Measurements from ENCODE around the gene AKR1C8.
"Not testable (repeated sequence)": the region's sequence is repeated elsewhere in the genome, so short reads cannot be mapped to it uniquely, and the experiment has no call there.

Gene AKR1C8

GRCh38 chr10:5184987-5185775 lies at the start of gene AKR1C8:
TSS of gene AKR1C8 (minus strand) at chr10:5185150. CDS start at chr10:5185104, 46 bp downstream.
- TF ChIP-seq CTCF (IDR thresholded peaks at IDR 0.05; ENCODE audit: low read depth, low read length, missing control alignments), result no peak
- no peak within 1 kb of the TSS for H3K4me3 ChIP-seq (ENCODE audit: low read depth, low read length)
- no peak for DNase-seq (ENCODE audit: low read depth)

GRCh38 chr10:5234106-5234860 lies 49.3 kb upstream of the AKR1C8 start:
- no peak overlapping the region for H3K4me3 ChIP-seq (ENCODE audit: low read depth, low read length)
- no peak for TF ChIP-seq CTCF (IDR thresholded peaks at IDR 0.05; ENCODE audit: low read depth, low read length, missing control alignments)
- DNase-seq (ENCODE audit: low read depth), result no peak

GRCh38 chr10:5233324-5233723 lies 48.4 kb upstream of the AKR1C8 start:
- DNase-seq (ENCODE audit: low read depth), result no peak
- TF ChIP-seq CTCF (IDR thresholded peaks at IDR 0.05; ENCODE audit: low read depth, low read length, missing control alignments), result no peak
- no peak overlapping the region for H3K4me3 ChIP-seq (ENCODE audit: low read depth, low read length)

- H3K4me3 ChIP-seq (ENCODE audit: low read depth, low read length), result no peak overlapping the region
- no peak for DNase-seq (ENCODE audit: low read depth)
- TF ChIP-seq CTCF (IDR thresholded peaks at IDR 0.05; ENCODE audit: low read depth, low read length, missing control alignments), result no peak
These were observed 44.1 kb upstream of the AKR1C8 start for GRCh38 chr10:5229019-5229418.

GRCh38 chr10:5222942-5223341 lies 38.0 kb upstream of the AKR1C8 start:
- not testable (repeated sequence) for DNase-seq (ENCODE audit: low read depth)

GRCh38 chr10:5219262-5219661 lies 34.3 kb upstream of the AKR1C8 start:
- TF ChIP-seq CTCF (IDR thresholded peaks at IDR 0.05; ENCODE audit: low read depth, low read length, missing control alignments), result no peak
- no peak overlapping the region for H3K4me3 ChIP-seq (ENCODE audit: low read depth, low read length)
- DNase-seq (ENCODE audit: low read depth), result no peak

More at GRCh38 chr10:5222942-5223341, 38.0 kb upstream of the AKR1C8 start:
- H3K4me3 ChIP-seq (ENCODE audit: low read depth, low read length), result not testable (repeated sequence)

- H3K4me3 ChIP-seq (ENCODE audit: low read depth, low read length), result no peak overlapping the region
- no peak for TF ChIP-seq CTCF (IDR thresholded peaks at IDR 0.05; ENCODE audit: low read depth, low read length, missing control alignments)
- DNase-seq (ENCODE audit: low read depth), result no peak
These were observed 31.9 kb upstream of the AKR1C8 start for GRCh38 chr10:5216801-5217200.

Data from GM12864 (cell line).